Tibial nerve (tissue), 4 donors: ENCODE data around the gene RYR1. TPM values are rescaled to one million over a fixed set of nuclear protein-coding genes. Genes with fewer than 3 reads are reported as not detected.
A peak's percentile ranks its signal among the peaks of the same experiment; 100 is the strongest.

ENCODE experiments used
- DNase-seq, 2 donors: peaks; one replicate each; pipeline ENCODE4 v3.0.0-alpha.2; 2019; ENCODE audit warnings: low spot score in 2 of 2
- H3K27ac ChIP-seq, 4 donors: fragments of 200-600 bp; sonication (generic) in 3 of 4; one replicate each; pipeline ENCODE4 v1.5.1; 2017 to 2019; ENCODE audit warnings: mild to moderate bottlenecking in 1 of 4
- H3K27me3 ChIP-seq, 2 donors: fragments of 200-600 bp; sonication (generic) in 1 of 2; one replicate each; pipeline versions ENCODE4 v1.5.1 to v1.6.0; 2017 to 2019
- H3K36me3 ChIP-seq, 3 donors: fragments of 200-600 bp; sonication (generic); one replicate each; pipeline ENCODE4 v1.5.1; 2018 to 2019
- H3K4me1 ChIP-seq, 4 donors: fragments of 200-600 bp; sonication (generic) in 3 of 4; one replicate each; pipeline ENCODE4 v1.5.1; 2017 to 2019
- H3K4me3 ChIP-seq, 4 donors: fragments of 200-600 bp; sonication (generic) in 3 of 4; one replicate each; pipeline ENCODE4 v1.5.1; 2017 to 2019; ENCODE audit warnings: mild to moderate bottlenecking in 1 of 4, moderate library complexity in 1 of 4
- H3K9me3 ChIP-seq, 4 donors: fragments of 200-600 bp; sonication (generic) in 3 of 4; one replicate each; pipeline ENCODE4 v1.5.1; 2017 to 2019
- EP300 ChIP-seq, 2 donors: sonication (generic); formaldehyde crosslinking; IDR thresholded peaks; one replicate each; pipeline ENCODE4 v1.6.1; 2017; ENCODE audit warnings: antibody characterized with exemption in 2 of 2, mild to moderate bottlenecking in 1 of 2
- POLR2A ChIP-seq, 2 donors: fragments of 450-650 bp; IDR thresholded peaks; one replicate each; pipeline ENCODE4 v1.6.1; 2017; ENCODE audit warnings: antibody characterized with exemption in 2 of 2, mild to moderate bottlenecking in 2 of 2, moderate library complexity in 2 of 2
- WGBS, 2 donors: methylation state at CpG; one replicate each; pipeline ENCODE4 v1.1.5; 2018; 5-methylcytosine and 5-hydroxymethylcytosine counted together
- total RNA-seq, 4 donors: library from RNA; depleted of rRNA; stranded (reverse); fragments of >200 nt; gene quantifications; one replicate each; pipeline ENCODE4 v1.1.0, GENCODE V29; 2016
- TF ChIP-seq, protein P1 (sequence below), 5 experiments: fragments of 200-600 bp in 3 of 5; fragments of 450-650 bp in 2 of 5; sonication (generic) in 3 of 5; IDR thresholded peaks; one replicate each; pipeline ENCODE4 v1.5.1; 2016 to 2019; ENCODE audit warnings: antibody characterized with exemption in 5 of 5, mild to moderate bottlenecking in 3 of 5, moderate library complexity in 2 of 5

RYR1 gene
- total RNA-seq, 4 donors from 2014 or later = 5.7 to 18.1 (median 12.0) TPM

DNA sequence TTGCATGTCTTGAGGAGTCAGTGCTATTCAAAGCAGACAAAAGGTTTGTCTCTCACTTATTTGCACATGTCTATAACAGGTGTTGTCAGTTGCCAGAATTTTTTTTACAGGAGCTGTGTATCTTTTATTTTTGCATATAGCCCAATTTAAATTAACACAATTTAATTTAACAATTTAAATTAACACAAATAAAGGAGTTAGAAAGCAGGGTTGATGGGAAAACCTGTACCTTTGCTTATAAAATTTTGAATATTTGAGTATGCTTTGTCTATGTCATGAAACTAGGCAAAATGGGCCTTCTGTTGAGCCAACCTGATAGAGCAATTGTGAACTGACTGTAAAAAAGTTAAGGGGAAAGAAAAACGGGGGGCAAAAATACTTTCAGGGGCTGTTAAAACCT, 106.3 kb downstream of the RYR1 start:
- Histone ChIP-seq H3K36me3 (peaks cover 0 to 31% (median 0%) of the 10 kb centered on the region in 3 donors), H3K27me3 (no peaks in the 10 kb centered on the region), H3K4me3 (no peak overlapping the region), H3K9me3 (peaks cover 0 to 13% (median 0%) of the 10 kb centered on the region in 4 donors), H3K27ac (no peak overlapping the region), H3K4me1 (peaks cover 0 to 13% (median 6%) of the 10 kb centered on the region in 4 donors)
- TF ChIP-seq EP300 (IDR thresholded peaks at IDR 0.05) = no peak
- no peak for TF ChIP-seq POLR2A (IDR thresholded peaks at IDR 0.05)
- WGBS, 2 donors = 42 to 66% methylated on average over 1 of the region's 1 CpG
- no peak for DNase-seq

DNA sequence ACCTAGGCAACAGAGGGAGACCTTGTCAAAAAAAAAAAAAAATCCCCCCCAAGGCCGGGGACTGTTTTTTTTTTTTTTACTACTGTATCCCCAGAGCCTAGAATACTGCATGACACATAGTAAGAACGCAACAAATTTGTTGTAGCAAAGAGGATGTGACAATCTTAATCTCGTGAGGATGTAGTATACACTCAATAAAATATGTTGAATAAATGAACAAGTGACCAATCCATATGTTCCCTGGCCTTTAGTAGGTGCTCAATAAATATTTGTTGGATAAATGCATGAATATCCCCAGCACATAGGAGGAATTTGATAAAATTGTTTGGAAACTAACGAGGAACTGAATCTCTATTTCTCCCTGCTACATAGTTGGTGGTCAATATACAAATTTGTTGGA, 108.5 kb downstream of the RYR1 start:
- WGBS, 2 donors = 87 to 93% methylated on average over 4 of the region's 4 CpGs
- H3K4me1 ChIP-seq = peaks cover 0 to 13% (median 6%) of the 10 kb centered on the region in 4 donors
- H3K27me3 ChIP-seq = no peaks in the 10 kb centered on the region
- TF ChIP-seq POLR2A (IDR thresholded peaks at IDR 0.05) (no peak), EP300 (IDR thresholded peaks at IDR 0.05) (no peak)
- TF ChIP-seq, protein P1, sequence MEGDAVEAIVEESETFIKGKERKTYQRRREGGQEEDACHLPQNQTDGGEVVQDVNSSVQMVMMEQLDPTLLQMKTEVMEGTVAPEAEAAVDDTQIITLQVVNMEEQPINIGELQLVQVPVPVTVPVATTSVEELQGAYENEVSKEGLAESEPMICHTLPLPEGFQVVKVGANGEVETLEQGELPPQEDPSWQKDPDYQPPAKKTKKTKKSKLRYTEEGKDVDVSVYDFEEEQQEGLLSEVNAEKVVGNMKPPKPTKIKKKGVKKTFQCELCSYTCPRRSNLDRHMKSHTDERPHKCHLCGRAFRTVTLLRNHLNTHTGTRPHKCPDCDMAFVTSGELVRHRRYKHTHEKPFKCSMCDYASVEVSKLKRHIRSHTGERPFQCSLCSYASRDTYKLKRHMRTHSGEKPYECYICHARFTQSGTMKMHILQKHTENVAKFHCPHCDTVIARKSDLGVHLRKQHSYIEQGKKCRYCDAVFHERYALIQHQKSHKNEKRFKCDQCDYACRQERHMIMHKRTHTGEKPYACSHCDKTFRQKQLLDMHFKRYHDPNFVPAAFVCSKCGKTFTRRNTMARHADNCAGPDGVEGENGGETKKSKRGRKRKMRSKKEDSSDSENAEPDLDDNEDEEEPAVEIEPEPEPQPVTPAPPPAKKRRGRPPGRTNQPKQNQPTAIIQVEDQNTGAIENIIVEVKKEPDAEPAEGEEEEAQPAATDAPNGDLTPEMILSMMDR (IDR thresholded peaks at IDR 0.05) = no peak
- DNase-seq = no peak
- H3K9me3 ChIP-seq = no peaks in the 10 kb centered on the region
- no peak overlapping the region for H3K4me3 ChIP-seq
- peaks cover 0 to 8% (median 0%) of the 10 kb centered on the region in 3 donors for H3K36me3 ChIP-seq
- no peak overlapping the region for H3K27ac ChIP-seq

DNA sequence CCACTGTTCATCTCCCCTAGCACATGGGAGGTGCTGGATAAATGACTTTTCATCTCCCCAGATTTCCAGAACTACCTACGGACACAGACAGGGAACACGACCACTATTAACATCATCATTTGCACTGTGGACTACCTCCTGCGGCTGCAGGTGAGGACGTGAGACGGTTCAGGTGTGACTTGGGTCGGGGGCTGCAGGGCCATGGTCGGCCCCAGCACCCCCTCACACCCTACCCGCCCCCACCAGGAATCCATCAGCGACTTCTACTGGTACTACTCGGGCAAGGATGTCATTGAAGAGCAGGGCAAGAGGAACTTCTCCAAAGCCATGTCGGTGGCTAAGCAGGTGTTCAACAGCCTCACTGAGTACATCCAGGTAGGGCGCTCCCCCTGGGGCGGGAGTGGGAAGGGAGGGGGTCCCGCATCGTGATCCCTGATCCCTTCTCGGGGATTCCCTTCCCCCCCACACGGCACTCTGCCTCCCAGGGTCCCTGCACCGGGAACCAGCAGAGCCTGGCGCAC, 109.9 kb downstream of the RYR1 start:
- 81 to 83% methylated on average over 9 to 19 of the region's 19 CpGs for WGBS, 2 donors
- peak overlapping the region in 1 of 4 donors; percentile 9 for H3K4me3 ChIP-seq
- no peak for DNase-seq
- H3K36me3 ChIP-seq = peaks cover 0 to 8% (median 0%) of the 10 kb centered on the region in 3 donors
- peaks cover 0 to 11% (median 5%) of the 10 kb centered on the region in 4 donors for H3K4me1 ChIP-seq
- no peak overlapping the region for H3K27ac ChIP-seq
- H3K9me3 ChIP-seq = no peaks in the 10 kb centered on the region
- TF ChIP-seq POLR2A (IDR thresholded peaks at IDR 0.05) (no peak), EP300 (IDR thresholded peaks at IDR 0.05) (no peak)
- TF ChIP-seq, protein P1 (IDR thresholded peaks at IDR 0.05) = no peak
- no peaks in the 10 kb centered on the region for H3K27me3 ChIP-seq

DNA sequence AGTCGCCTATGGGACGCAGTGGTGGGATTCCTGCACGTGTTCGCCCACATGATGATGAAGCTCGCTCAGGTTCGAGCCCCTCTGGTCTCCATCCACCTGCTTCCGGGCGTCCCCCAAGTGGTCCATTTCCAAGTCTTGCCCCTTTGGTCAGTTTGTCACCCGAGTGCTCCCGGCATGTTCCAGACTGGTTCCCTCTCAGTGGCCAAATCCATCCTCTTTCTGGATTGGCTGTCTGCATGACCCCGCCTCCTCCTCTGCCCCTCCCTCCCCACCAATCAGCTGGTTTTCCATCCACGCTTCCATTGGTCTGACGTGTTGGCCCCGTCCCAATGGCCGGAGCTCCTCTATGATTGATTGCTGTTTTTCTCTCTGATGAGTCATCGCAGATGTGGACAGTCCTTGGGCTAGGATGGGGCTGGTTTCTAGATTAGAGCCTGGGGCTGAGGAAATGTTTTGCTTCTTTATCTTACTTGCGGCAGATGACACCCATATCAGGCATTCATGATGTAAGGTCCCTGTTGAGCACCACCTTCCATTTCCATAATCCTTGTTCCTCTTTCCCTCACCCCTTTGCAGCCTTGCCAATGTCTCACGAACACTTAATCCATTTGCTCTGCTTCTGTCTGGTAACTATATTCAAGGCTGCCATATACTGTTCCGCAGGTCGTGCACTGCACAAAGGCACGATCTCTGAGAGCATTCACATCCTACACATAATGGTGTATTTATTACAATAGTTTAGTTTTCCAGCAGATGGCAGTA, 110.5 kb downstream of the RYR1 start:
- H3K27me3 ChIP-seq = no peaks in the 10 kb centered on the region
- H3K27ac ChIP-seq = peak overlapping the region in 2 of 4 donors; percentile 14 to 18
- H3K36me3 ChIP-seq = peaks cover 0 to 11% (median 0%) of the 10 kb centered on the region in 3 donors
- TF ChIP-seq POLR2A (IDR thresholded peaks at IDR 0.05) = no peak
- no peak for TF ChIP-seq EP300 (IDR thresholded peaks at IDR 0.05)
- TF ChIP-seq, protein P1 (IDR thresholded peaks at IDR 0.05) = peak in 3 of 5 experiments; percentile 45 to 76 (median 46)
- DNase-seq = peak in 1 of 2 donors; percentile 9
- H3K9me3 ChIP-seq = no peaks in the 10 kb centered on the region
- peak overlapping the region in 1 of 4 donors; percentile 9 for H3K4me3 ChIP-seq
- 62 to 64% methylated on average over 15 to 21 of the region's 21 CpGs for WGBS, 2 donors
- H3K4me1 ChIP-seq = peaks cover 0 to 5% (median 2%) of the 10 kb centered on the region in 4 donors

DNA sequence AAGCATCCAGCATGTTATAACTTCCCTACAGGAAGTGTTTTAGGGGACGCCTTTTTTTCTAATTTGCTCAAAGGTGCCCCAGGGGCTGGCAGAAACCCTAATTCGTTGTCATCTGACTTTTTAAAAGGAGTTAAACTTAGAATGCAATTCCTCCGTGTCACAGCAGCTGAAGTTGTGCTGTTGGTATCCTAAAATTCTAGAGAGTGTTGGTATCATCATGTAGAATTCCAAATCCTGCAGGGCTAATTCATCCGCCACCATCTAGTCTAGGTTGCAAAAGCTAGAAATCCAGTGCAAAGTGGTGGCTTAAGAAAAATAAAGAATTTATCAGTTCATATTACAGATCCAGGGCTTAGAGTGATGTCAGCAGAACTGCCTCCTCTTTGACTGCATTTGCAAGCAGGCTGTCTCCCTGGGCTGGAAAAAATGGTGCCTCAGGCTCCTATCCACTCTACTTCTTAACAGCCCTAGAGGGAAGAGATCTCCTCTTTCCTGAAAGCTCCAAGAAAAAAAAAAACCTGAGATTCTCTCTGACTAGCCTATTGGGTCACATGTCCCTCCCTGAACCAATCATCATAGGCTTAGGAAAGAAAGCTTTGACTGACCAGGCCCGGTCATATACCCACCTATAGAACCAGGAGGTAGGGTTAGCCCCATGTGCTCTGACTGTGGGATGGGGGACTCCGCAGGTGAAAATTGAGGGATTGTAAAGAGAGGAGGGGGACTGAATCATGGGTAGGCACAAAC, 111.3 kb downstream of the RYR1 start:
- DNase-seq = no peak
- Histone ChIP-seq H3K36me3 (peaks cover 0 to 11% (median 0%) of the 10 kb centered on the region in 3 donors), H3K27me3 (no peaks in the 10 kb centered on the region), H3K9me3 (no peaks in the 10 kb centered on the region), H3K4me1 (peaks cover 0 to 4% (median 0%) of the 10 kb centered on the region in 4 donors), H3K4me3 (no peak overlapping the region), H3K27ac (no peak overlapping the region)
- TF ChIP-seq POLR2A (IDR thresholded peaks at IDR 0.05) = no peak
- TF ChIP-seq EP300 (IDR thresholded peaks at IDR 0.05) = no peak
- TF ChIP-seq, protein P1 (IDR thresholded peaks at IDR 0.05) = peak in 2 of 5 experiments; percentile 57 to 72
- 36 to 44% methylated on average over 6 of the region's 6 CpGs for WGBS, 2 donors
